Measurements from ENCODE around the gene NFKBIZ. TPM values are rescaled to one million over a fixed set of nuclear protein-coding genes. Genes with fewer than 3 reads are reported as not detected.
A peak's percentile ranks its signal among the peaks of the same experiment; 100 is the strongest.

NFKBIZ gene
- total RNA-seq, 1 donor from 2014 or later: 39.6 TPM

DNA sequence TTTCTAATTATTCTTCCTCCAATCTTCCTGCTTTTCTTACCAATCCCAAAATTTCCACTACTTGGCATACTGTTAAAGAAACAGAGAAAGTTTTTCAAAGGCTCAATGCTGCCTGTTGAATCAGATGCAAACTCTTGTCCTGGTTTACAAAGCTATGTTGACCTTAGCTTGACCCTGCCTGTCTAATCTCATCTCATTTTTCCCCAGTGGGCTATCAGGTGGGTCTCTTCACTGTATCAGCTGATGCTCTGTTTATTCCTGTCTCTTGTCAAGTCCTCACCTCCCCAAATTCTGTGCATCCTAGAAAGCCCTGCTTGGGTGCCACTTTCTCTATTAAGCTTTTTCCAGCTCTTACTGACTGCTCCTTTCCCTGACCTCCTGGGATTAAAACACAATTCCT lies 18.2 kb downstream of the NFKBIZ start:
- H3K27ac ChIP-seq (ENCODE audit: low read depth, low read length): no peak overlapping the region
- H4K20me1 ChIP-seq (ENCODE audit: insufficient read depth, low read length): no peaks in the 10 kb centered on the region
- H3K9ac ChIP-seq (ENCODE audit: low read length): no peak overlapping the region
- FAIRE-seq (no peak), DNase-seq (ENCODE audit: low read depth) (no peak)
- peaks cover 11% of the 10 kb centered on the region for H3K4me1 Mint-ChIP-seq (ENCODE audit: low read depth, unreplicated experiment)
- no peak overlapping the region for H3K4me3 Mint-ChIP-seq (ENCODE audit: unreplicated experiment)
- no peak overlapping the region for H3K4me2 ChIP-seq (ENCODE audit: low read length)
- no peak overlapping the region for H3K27ac Mint-ChIP-seq (ENCODE audit: unreplicated experiment)
- no peaks in the 10 kb centered on the region for H3K9me3 Mint-ChIP-seq (ENCODE audit: unreplicated experiment)
- H3K27me3 ChIP-seq (ENCODE audit: insufficient read depth, low read length): no peaks in the 10 kb centered on the region
- no peak overlapping the region for H3K4me3 ChIP-seq (ENCODE audit: insufficient read depth, low read depth, low read length)
- H3K79me2 ChIP-seq (ENCODE audit: insufficient read depth, low read length): no peaks in the 10 kb centered on the region
- H3K36me3 Mint-ChIP-seq (ENCODE audit: low read depth, unreplicated experiment): peaks cover 2% of the 10 kb centered on the region
- no peak for TF ChIP-seq EZH2 (IDR thresholded peaks at IDR 0.05; ENCODE audit: insufficient read depth, low read length)
- TF ChIP-seq, protein P1, sequence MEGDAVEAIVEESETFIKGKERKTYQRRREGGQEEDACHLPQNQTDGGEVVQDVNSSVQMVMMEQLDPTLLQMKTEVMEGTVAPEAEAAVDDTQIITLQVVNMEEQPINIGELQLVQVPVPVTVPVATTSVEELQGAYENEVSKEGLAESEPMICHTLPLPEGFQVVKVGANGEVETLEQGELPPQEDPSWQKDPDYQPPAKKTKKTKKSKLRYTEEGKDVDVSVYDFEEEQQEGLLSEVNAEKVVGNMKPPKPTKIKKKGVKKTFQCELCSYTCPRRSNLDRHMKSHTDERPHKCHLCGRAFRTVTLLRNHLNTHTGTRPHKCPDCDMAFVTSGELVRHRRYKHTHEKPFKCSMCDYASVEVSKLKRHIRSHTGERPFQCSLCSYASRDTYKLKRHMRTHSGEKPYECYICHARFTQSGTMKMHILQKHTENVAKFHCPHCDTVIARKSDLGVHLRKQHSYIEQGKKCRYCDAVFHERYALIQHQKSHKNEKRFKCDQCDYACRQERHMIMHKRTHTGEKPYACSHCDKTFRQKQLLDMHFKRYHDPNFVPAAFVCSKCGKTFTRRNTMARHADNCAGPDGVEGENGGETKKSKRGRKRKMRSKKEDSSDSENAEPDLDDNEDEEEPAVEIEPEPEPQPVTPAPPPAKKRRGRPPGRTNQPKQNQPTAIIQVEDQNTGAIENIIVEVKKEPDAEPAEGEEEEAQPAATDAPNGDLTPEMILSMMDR (IDR thresholded peaks at IDR 0.05; ENCODE audit: insufficient read depth, low read depth, low read length): no peak
- no peaks in the 10 kb centered on the region for H3K36me3 ChIP-seq (ENCODE audit: insufficient read depth, low read length)
- no peak overlapping the region for H2AFZ ChIP-seq (ENCODE audit: low read depth, low read length)
- no peaks in the 10 kb centered on the region for H3K27me3 Mint-ChIP-seq (ENCODE audit: low read depth, unreplicated experiment)
- peaks cover 13% of the 10 kb centered on the region for H3K4me1 ChIP-seq (ENCODE audit: insufficient read depth, low read length)
- no peaks in the 10 kb centered on the region for H3K9me3 ChIP-seq (ENCODE audit: insufficient read depth, low read depth, low read length)

DNA sequence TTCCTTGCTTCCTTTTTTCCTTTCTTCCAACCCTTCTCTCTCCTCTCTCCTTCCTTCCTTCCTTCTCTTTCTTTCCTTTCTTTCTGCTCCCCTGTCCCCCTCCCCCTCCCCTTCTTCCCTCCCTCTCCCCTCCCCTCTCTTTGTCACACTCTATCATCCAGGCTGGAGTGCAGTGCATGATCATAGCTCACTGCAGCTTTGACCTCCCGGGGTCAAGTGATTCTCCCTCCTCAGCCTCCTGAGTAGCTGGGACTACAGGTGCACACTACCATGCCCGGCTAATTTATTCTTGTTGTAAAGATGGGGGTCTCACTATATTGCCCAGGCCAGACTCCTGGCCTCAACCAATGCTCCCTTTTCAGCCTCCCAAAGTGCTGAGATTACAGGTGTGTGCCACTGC lies 18.7 kb downstream of the NFKBIZ start:
- Mint-ChIP-seq H3K27me3 (ENCODE audit: low read depth, unreplicated experiment) (no peaks in the 10 kb centered on the region), H3K4me1 (ENCODE audit: low read depth, unreplicated experiment) (peaks cover 11% of the 10 kb centered on the region), H3K4me3 (ENCODE audit: unreplicated experiment) (no peak overlapping the region), H3K36me3 (ENCODE audit: low read depth, unreplicated experiment) (peaks cover 2% of the 10 kb centered on the region), H3K27ac (ENCODE audit: unreplicated experiment) (no peak overlapping the region), H3K9me3 (ENCODE audit: unreplicated experiment) (no peaks in the 10 kb centered on the region)
- Histone ChIP-seq H3K4me1 (ENCODE audit: insufficient read depth, low read length) (peaks cover 13% of the 10 kb centered on the region), H3K4me3 (ENCODE audit: insufficient read depth, low read depth, low read length) (no peak overlapping the region), H2AFZ (ENCODE audit: low read depth, low read length) (no peak overlapping the region), H3K36me3 (ENCODE audit: insufficient read depth, low read length) (no peaks in the 10 kb centered on the region), H3K4me2 (ENCODE audit: low read length) (no peak overlapping the region), H4K20me1 (ENCODE audit: insufficient read depth, low read length) (no peaks in the 10 kb centered on the region), H3K9ac (ENCODE audit: low read length) (no peak overlapping the region), H3K27ac (ENCODE audit: low read depth, low read length) (no peak overlapping the region), H3K9me3 (ENCODE audit: insufficient read depth, low read depth, low read length) (no peaks in the 10 kb centered on the region), H3K27me3 (ENCODE audit: insufficient read depth, low read length) (no peaks in the 10 kb centered on the region), H3K79me2 (ENCODE audit: insufficient read depth, low read length) (no peaks in the 10 kb centered on the region)
- TF ChIP-seq, protein P1 (IDR thresholded peaks at IDR 0.05; ENCODE audit: insufficient read depth, low read depth, low read length): no peak
- no peak for FAIRE-seq
- DNase-seq (ENCODE audit: low read depth): no peak

DNA sequence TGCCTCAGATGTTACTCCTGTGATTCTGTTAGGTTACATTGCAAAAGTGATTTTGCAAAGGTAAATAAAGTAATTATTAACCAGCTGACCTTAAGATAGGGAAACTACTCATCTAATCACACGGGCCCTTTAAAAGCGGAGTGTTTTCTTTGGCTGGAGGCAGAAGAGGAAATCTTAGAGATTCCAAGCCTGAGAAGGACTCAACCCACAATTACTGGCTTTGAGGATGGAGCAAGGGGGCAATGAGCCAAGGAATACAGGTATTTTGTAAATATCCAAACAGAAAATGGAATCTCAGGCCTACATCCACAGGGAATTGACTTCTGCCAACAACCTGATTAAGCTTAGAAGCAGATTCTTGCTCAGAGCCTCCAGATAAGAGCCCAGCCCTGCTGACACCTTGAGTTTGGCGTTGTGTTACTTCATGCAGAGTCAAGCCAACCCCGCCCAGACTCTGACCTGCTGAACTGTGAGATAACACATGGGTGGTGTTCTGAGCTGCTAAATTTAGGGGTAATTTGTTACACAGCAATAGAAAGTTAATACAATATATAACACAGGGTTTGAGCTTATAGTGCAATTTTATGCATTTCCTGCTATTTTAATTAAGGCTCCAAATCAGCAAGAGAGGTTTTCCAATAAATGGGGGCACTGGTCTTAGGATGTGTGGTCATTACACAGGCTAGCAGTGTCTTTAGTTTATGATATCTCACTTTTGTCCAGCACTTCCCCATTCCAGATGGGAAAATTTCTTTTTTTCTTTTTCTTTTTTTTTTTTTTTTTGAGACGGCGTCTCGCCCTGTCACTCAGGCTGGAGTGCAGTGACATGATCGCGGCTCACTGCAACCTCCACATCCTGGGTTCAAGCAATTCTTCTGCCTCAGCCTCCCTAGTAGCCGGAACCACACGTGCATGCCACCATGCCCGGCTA lies 19.5 kb downstream of the NFKBIZ start:
- Histone ChIP-seq H3K79me2 (ENCODE audit: insufficient read depth, low read length) (no peaks in the 10 kb centered on the region), H2AFZ (ENCODE audit: low read depth, low read length) (no peak overlapping the region), H3K4me1 (ENCODE audit: insufficient read depth, low read length) (peaks cover 19% of the 10 kb centered on the region), H3K27ac (ENCODE audit: low read depth, low read length) (no peak overlapping the region), H3K9ac (ENCODE audit: low read length) (no peak overlapping the region), H3K36me3 (ENCODE audit: insufficient read depth, low read length) (no peaks in the 10 kb centered on the region), H3K27me3 (ENCODE audit: insufficient read depth, low read length) (no peaks in the 10 kb centered on the region), H3K4me2 (ENCODE audit: low read length) (peak overlapping the region; percentile 28), H3K4me3 (ENCODE audit: insufficient read depth, low read depth, low read length) (no peak overlapping the region), H4K20me1 (ENCODE audit: insufficient read depth, low read length) (no peaks in the 10 kb centered on the region), H3K9me3 (ENCODE audit: insufficient read depth, low read depth, low read length) (no peaks in the 10 kb centered on the region)
- DNase-seq (ENCODE audit: low read depth) (peak; percentile 90), FAIRE-seq (no peak)
- Mint-ChIP-seq H3K36me3 (ENCODE audit: low read depth, unreplicated experiment) (no peaks in the 10 kb centered on the region), H3K27ac (ENCODE audit: unreplicated experiment) (no peak overlapping the region), H3K9me3 (ENCODE audit: unreplicated experiment) (no peaks in the 10 kb centered on the region), H3K4me1 (ENCODE audit: low read depth, unreplicated experiment) (peaks cover 13% of the 10 kb centered on the region), H3K27me3 (ENCODE audit: low read depth, unreplicated experiment) (no peaks in the 10 kb centered on the region), H3K4me3 (ENCODE audit: unreplicated experiment) (no peak overlapping the region)
- no peak for TF ChIP-seq EZH2 (IDR thresholded peaks at IDR 0.05; ENCODE audit: insufficient read depth, low read length)
- TF ChIP-seq, protein P1 (IDR thresholded peaks at IDR 0.05; ENCODE audit: insufficient read depth, low read depth, low read length): no peak

Measured in astrocyte (in vitro differentiated cells and primary cell).